ENCODE results near the gene SLC25A21.

SLC25A21 gene

GRCh38 chr14:36975834-36976233, 196.6 kb downstream of the SLC25A21 start:
- in situ Hi-C loops (cut with HindIII; ENCODE audit: low sequenced_read_pairs), result no loop called here
- TF ChIP-seq CTCF (IDR thresholded peaks at IDR 0.05; ENCODE audit: low read depth, low read length, missing control alignments), result no peak
- no peak overlapping the region for H3K4me3 ChIP-seq (ENCODE audit: low read depth, low read length)
- no peak for DNase-seq (ENCODE audit: low read depth)

- TF ChIP-seq CTCF (IDR thresholded peaks at IDR 0.05; ENCODE audit: low read depth, low read length, missing control alignments), result no peak
- in situ Hi-C loops (cut with HindIII; ENCODE audit: low sequenced_read_pairs), result no loop called here
- no peak overlapping the region for H3K4me3 ChIP-seq (ENCODE audit: low read depth, low read length)
- no peak for DNase-seq (ENCODE audit: low read depth)
These were observed 197.4 kb downstream of the SLC25A21 start for GRCh38 chr14:36974985-36975384.

GRCh38 chr14:36973806-36974442, 198.5 kb downstream of the SLC25A21 start:
- peak; percentile 22 for DNase-seq (ENCODE audit: low read depth)
- in situ Hi-C loops (cut with HindIII; ENCODE audit: low sequenced_read_pairs), result no loop called here
- H3K4me3 ChIP-seq (ENCODE audit: low read depth, low read length), result no peak overlapping the region
- no peak for TF ChIP-seq CTCF (IDR thresholded peaks at IDR 0.05; ENCODE audit: low read depth, low read length, missing control alignments)

GRCh38 chr14:36971263-36971855, 201.0 kb downstream of the SLC25A21 start:
- no peak for DNase-seq (ENCODE audit: low read depth)
- in situ Hi-C loops (cut with HindIII; ENCODE audit: low sequenced_read_pairs), result no loop called here
- H3K4me3 ChIP-seq (ENCODE audit: low read depth, low read length), result no peak overlapping the region
- no peak for TF ChIP-seq CTCF (IDR thresholded peaks at IDR 0.05; ENCODE audit: low read depth, low read length, missing control alignments)

- no peak for DNase-seq (ENCODE audit: low read depth)
- TF ChIP-seq CTCF (IDR thresholded peaks at IDR 0.05; ENCODE audit: low read depth, low read length, missing control alignments), result no peak
- no peak overlapping the region for H3K4me3 ChIP-seq (ENCODE audit: low read depth, low read length)
- in situ Hi-C loops (cut with HindIII; ENCODE audit: low sequenced_read_pairs), result no loop called here
These were observed 204.4 kb downstream of the SLC25A21 start for GRCh38 chr14:36967892-36968555.

- in situ Hi-C loops (cut with HindIII; ENCODE audit: low sequenced_read_pairs), result no loop called here
- DNase-seq (ENCODE audit: low read depth), result no peak
- no peak for TF ChIP-seq CTCF (IDR thresholded peaks at IDR 0.05; ENCODE audit: low read depth, low read length, missing control alignments)
- no peak overlapping the region for H3K4me3 ChIP-seq (ENCODE audit: low read depth, low read length)
These were observed 216.4 kb downstream of the SLC25A21 start for GRCh38 chr14:36955967-36956366.

All from astrocyte of the cerebellum (primary cell).